Small intestine (tissue), 7 donors: ENCODE data around the gene ZBTB42. TPM values are rescaled to one million over a fixed set of nuclear protein-coding genes. Genes with fewer than 3 reads are reported as not detected.

ENCODE experiments used
- DNase-seq, 2 donors: peaks; one replicate each; pipeline versions ENCODE4 v3.0.0 to v3.0.0-alpha.2; 2013
- FAIRE-seq: peaks from 2 replicates; lab custom pipeline; 2012; peaks lifted over from hg19 to GRCh38; lab: Jason Lieb, UNC
- H3K27ac ChIP-seq, 3 donors: one replicate each; pipeline ENCODE4 v1.5.1; 2013; ENCODE audit warnings: low read length in 2 of 3, mild to moderate bottlenecking in 2 of 3, control low read depth in 1 of 3, inconsistent platforms in 1 of 3, low read depth in 1 of 3, moderate library complexity in 1 of 3
- H3K27me3 ChIP-seq, 3 donors: one replicate each; pipeline ENCODE4 v1.6.1; 2013; ENCODE audit warnings: low read length in 3 of 3, inconsistent platforms in 1 of 3; ENCODE audit not compliant: control insufficient read depth in 3 of 3, insufficient read depth in 3 of 3
- H3K36me3 ChIP-seq, 3 donors: one replicate each; pipeline ENCODE4 v1.6.1; 2013; ENCODE audit warnings: low read length in 3 of 3, inconsistent platforms in 1 of 3, low read depth in 1 of 3, mild to moderate bottlenecking in 1 of 3, moderate library complexity in 1 of 3; ENCODE audit not compliant: control insufficient read depth in 3 of 3, insufficient read depth in 2 of 3
- H3K4me1 ChIP-seq, 3 donors: one replicate each; pipeline ENCODE4 v1.6.1; 2013; ENCODE audit warnings: low read length in 2 of 3, inconsistent platforms in 1 of 3, low read depth in 1 of 3, mild to moderate bottlenecking in 1 of 3, moderate library complexity in 1 of 3; ENCODE audit not compliant: control insufficient read depth in 3 of 3, insufficient read depth in 2 of 3
- H3K4me3 ChIP-seq, 3 donors: one replicate each; pipeline ENCODE4 v1.5.1; 2013; ENCODE audit warnings: low read length in 3 of 3, control low read depth in 1 of 3, inconsistent platforms in 1 of 3, low read depth in 1 of 3, mild to moderate bottlenecking in 1 of 3, moderate library complexity in 1 of 3
- H3K9me3 ChIP-seq, 2 donors: one replicate each; pipeline ENCODE4 v1.6.1; 2013; ENCODE audit warnings: low read depth in 1 of 2, low read length in 1 of 2; ENCODE audit not compliant: control insufficient read depth in 2 of 2, insufficient read depth in 1 of 2
- WGBS, 3 donors: extraction: QIAGEN DNeasy Blood & Tissue Kit; methylation state at CpG; one replicate each; pipeline ENCODE4 v1.1.7; 2013; 5-methylcytosine and 5-hydroxymethylcytosine counted together
- polyA plus RNA-seq, 4 donors: library from polyadenylated mRNA; stranded (reverse) in 3 of 4; unstranded in 1 of 4; fragments of 200-250 nt in 3 of 4; fragments of 120-200 nt in 1 of 4; gene quantifications; one replicate each; pipeline versions ENCODE4 v1.2.1 to v1.2.3, GENCODE V29; 2013
- donor health status: healthy with polysubstance abuse.
- donor health status: control.
- donor health status: control.
- donor health status: Bipolar disorder and iron deficiency.
- donor health status: healthy.

Gene ZBTB42
- polyA plus RNA-seq, 4 donors = 2.7 to 6.6 (median 5.4) TPM

- no peaks in the 10 kb centered on the region for H3K27me3 ChIP-seq
- no peaks in the 10 kb centered on the region for H3K4me1 ChIP-seq
- H3K36me3 ChIP-seq = peaks cover 2 to 90% (median 8%) of the 10 kb centered on the region in 3 donors
- FAIRE-seq (no peak), DNase-seq (no peak)
- no peaks in the 10 kb centered on the region for H3K9me3 ChIP-seq
- no peak overlapping the region for H3K27ac ChIP-seq
- WGBS, 3 donors = 89 to 92% (median 90%) methylated on average over 15 to 16 of the region's 16 CpGs
- no peak overlapping the region for H3K4me3 ChIP-seq
Observed at GRCh38 chr14:104783484-104784217, 17.2 kb upstream of the ZBTB42 start.

- H3K4me1 ChIP-seq = no peaks in the 10 kb centered on the region
- FAIRE-seq (no peak), DNase-seq (no peak)
- H3K9me3 ChIP-seq = no peaks in the 10 kb centered on the region
- H3K36me3 ChIP-seq = peaks cover 2 to 90% (median 6%) of the 10 kb centered on the region in 3 donors
- no peak overlapping the region for H3K4me3 ChIP-seq
- WGBS, 3 donors = 89 to 90% (median 90%) methylated on average over 9 of the region's 9 CpGs
- H3K27ac ChIP-seq = no peak overlapping the region
- no peaks in the 10 kb centered on the region for H3K27me3 ChIP-seq
Observed at GRCh38 chr14:104784218-104784568, 16.7 kb upstream of the ZBTB42 start.

DNA sequence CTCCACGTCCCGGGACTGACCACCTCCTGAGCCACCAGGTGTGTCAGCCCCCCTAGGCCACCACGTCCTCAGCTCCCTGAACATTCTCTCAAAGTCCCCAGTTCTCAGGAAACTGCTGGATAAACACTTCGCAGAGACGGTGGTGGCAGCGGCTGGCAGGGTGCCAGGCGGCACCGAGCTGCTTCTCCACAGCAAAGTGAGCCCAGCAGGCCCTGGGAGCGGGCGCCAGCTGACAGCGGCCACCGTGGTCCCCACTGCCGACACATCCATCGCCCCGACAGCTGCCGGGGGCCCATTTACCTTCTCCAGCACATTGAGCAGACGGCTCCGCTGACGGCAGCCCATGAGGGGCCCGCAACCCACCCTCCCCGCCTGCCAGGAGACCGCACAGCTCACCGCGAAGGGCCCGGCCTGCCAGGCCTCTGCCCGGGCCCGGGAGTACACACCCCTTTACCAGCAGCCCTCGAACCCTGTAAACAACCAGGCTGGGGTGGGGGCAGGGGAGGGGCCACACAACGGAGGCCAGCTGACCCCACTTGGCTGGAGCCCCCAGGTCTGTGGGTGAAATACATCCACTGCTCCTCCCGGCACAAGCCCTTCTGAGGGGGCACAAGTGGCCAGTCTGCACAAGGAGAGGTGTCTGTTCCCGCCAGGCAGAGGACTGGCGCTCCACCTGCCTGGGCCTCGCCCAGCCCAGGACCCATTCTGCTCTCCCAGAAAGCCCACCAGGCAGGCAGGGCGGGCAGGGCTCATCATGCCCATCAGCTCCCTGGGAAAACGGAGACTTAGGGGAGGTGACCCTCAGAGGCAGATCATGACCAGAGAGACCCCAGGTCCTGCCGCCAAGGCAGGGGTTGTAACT, 15.8 kb upstream of the ZBTB42 start:
- FAIRE-seq (no peak), DNase-seq (no peak)
- Histone ChIP-seq H3K36me3 (peaks cover 2 to 90% (median 5%) of the 10 kb centered on the region in 3 donors), H3K4me1 (no peaks in the 10 kb centered on the region), H3K9me3 (no peaks in the 10 kb centered on the region), H3K4me3 (no peak overlapping the region), H3K27me3 (no peaks in the 10 kb centered on the region), H3K27ac (no peak overlapping the region)
- WGBS, 3 donors = 79 to 83% (median 82%) methylated on average over 31 to 36 of the region's 36 CpGs

DNA sequence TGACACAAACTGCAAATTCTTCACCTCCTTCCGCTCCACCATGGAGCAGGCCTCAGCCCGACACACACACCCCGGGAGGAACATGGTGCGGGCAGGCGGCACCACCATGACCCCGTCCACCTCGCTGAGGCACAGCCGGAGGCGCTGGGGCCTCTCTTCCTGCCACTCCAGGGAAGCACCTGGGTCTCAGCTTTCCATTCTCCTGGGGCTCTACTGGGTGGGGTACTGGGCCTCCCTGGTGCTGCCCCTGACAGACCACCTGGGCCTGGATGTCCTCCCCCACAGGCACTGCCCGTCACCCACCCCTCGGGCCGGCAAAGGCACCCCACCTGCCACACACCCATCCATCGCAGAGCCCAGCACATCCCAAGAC, 15.2 kb upstream of the ZBTB42 start:
- WGBS, 3 donors = 87 to 94% (median 93%) methylated on average over 13 of the region's 13 CpGs
- FAIRE-seq = no peak
- Histone ChIP-seq H3K4me1 (no peaks in the 10 kb centered on the region), H3K27me3 (no peaks in the 10 kb centered on the region), H3K36me3 (peaks cover 0 to 89% (median 1%) of the 10 kb centered on the region in 3 donors), H3K9me3 (no peaks in the 10 kb centered on the region), H3K27ac (no peak overlapping the region), H3K4me3 (no peak overlapping the region)
- DNase-seq = no peak

DNA sequence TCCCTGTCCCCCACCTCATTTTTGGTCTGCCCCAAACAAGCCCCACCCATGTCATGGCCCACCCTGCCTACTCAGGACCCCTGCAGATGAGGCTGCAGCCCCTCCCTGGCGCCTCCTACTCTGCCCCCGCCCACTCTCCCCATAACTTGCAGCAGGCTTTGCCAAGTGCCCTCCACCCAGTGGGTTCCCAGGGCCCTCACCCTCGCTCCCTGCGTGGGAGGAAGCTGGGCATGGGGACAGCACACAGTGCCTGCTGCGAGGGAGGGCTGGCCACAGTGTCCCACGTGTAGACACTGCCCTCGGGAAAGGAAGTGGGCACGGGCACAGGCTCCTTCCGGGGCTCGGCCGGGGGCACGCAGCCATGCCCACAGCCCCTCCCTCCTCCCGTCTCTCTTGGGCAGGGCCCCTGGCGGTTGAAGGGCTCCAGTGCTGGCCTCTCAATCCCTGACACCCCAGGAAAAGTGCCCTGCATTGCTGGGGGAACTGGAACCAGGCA, 14.8 kb upstream of the ZBTB42 start:
- H3K4me3 ChIP-seq = no peak overlapping the region
- FAIRE-seq (no peak), DNase-seq (no peak)
- H3K9me3 ChIP-seq = no peaks in the 10 kb centered on the region
- H3K27me3 ChIP-seq = no peaks in the 10 kb centered on the region
- no peaks in the 10 kb centered on the region for H3K4me1 ChIP-seq
- peaks cover 0 to 89% (median under 1%) of the 10 kb centered on the region in 3 donors for H3K36me3 ChIP-seq
- WGBS, 3 donors = 58 to 60% (median 59%) methylated on average over 11 to 13 of the region's 14 CpGs
- no peak overlapping the region for H3K27ac ChIP-seq

DNA sequence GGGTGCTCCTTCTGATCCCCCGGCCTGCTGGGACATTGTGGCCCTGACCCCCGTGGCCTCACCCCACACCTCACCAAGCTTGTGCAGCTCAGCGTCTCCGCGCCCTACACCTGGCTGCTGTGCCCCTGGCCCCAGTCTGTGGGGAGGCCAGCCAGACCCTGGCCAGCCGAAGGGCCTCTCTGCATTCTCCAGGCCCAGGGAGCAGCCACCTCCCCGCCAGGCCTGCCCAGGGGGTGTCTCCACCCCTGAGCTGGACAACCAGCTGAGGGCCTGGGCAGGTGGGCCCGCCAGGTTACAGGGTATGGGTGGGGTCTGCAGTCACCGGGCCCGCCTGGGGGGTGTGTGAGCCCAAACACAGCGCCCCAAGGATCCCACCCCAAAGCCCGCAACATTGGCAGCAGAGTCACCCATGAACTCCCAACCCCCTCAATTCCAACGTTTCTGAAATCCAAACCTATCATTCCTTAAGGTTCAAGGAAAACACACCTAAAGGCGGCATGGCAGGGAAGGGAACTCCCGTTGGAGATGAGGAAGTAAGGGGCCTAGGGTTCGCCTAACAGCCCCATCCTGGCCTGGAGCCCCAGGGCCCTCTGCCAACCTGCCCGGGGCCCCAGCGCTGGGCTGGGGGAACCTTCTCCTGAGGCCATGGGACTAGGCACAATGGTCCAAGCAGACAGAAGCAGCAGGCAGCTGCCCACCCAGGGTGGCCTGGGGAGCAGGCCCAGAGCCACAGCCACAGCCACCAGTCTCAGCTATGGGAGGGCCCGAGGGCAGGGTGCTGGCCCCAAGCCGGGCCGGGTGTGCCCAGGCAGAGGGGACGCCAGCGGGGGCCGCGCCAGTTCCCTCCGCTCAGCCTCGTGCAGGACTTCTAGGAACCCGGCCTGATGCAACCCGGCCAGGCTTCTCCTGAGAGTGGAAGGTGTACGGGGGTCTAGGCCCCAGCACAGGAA, 13.9 kb upstream of the ZBTB42 start:
- Histone ChIP-seq H3K36me3 (peaks cover 0 to 90% (median 3%) of the 10 kb centered on the region in 3 donors), H3K27ac (no peak overlapping the region), H3K27me3 (no peaks in the 10 kb centered on the region), H3K9me3 (no peaks in the 10 kb centered on the region), H3K4me3 (no peak overlapping the region), H3K4me1 (no peaks in the 10 kb centered on the region)
- WGBS, 3 donors = 83 to 84% (median 84%) methylated on average over 28 to 30 of the region's 30 CpGs
- no peak for FAIRE-seq
- no peak for DNase-seq

GRCh38 chr14:104787736-104788135, 13.2 kb upstream of the ZBTB42 start:
- 76 to 86% (median 80%) methylated on average over 7 of the region's 7 CpGs for WGBS, 3 donors
- no peaks in the 10 kb centered on the region for H3K4me1 ChIP-seq
- no peaks in the 10 kb centered on the region for H3K27me3 ChIP-seq
- no peak overlapping the region for H3K4me3 ChIP-seq
- no peaks in the 10 kb centered on the region for H3K9me3 ChIP-seq
- no peak for FAIRE-seq
- peaks cover 0 to 90% (median 3%) of the 10 kb centered on the region in 3 donors for H3K36me3 ChIP-seq
- no peak for DNase-seq
- no peak overlapping the region for H3K27ac ChIP-seq
